K562 (cell line): Measurements from ENCODE around the gene CABP7. TPM values are rescaled to one million over a fixed set of nuclear protein-coding genes. Genes with fewer than 3 reads are reported as not detected.

Experiments used
- ATAC-seq: fragments of 200-7000 bp; cut with Tn5 transposase; 3 replicates; pipeline ENCODE4 v1.9.1; 2020; ENCODE audit warnings: moderate library complexity
- BruUV-seq: library from RNA; stranded (reverse); fragments of 400-500 nt; replicated peaks from 2 replicates; lab custom pipeline; 2021; lab: Mats Ljungman, UMichigan
- CTCF ChIA-PET: fragments of 300-600 bp; formaldehyde crosslinking; extraction: SDS; loops from one replicate; lab custom pipeline; 2021; ENCODE audit warnings: low intra/inter-chr PET ratio; lab: Yijun Ruan, JAX
- POLR2A ChIA-PET: fragments of 300-600, 350-650 bp; sonication (Branson Sonifier 250); formaldehyde crosslinking; extraction: SDS; loops from one replicate; lab custom pipeline; 2021; ENCODE audit warnings: antibody characterized with exemption, inconsistent platforms; lab: Yijun Ruan, JAX
- DNase-seq, 4 experiments: peaks; one replicate each; pipeline versions ENCODE4 v3.0.0 to v3.0.0-alpha.2; 2011 to 2018; ENCODE audit warnings: low spot score in 3 of 4, mixed read lengths in 3 of 4; ENCODE audit errors: extremely low read depth in 1 of 4
- FAIRE-seq: peaks from 2 replicates; lab custom pipeline; 2011; peaks lifted over from hg19 to GRCh38; lab: Jason Lieb, UNC
- H2AFZ ChIP-seq: 2 replicates; pipeline ENCODE4 v1.6.0; 2011; ENCODE audit warnings: low read depth, low read length, control low read depth, inconsistent platforms
- H3K27ac ChIP-seq: fragments of 200-600 bp; 3 replicates; pipeline ENCODE4 v1.8.0; 2011; ENCODE audit warnings: low read depth, mild to moderate bottlenecking, control low read depth, inconsistent platforms, low read length, moderate library complexity, mixed read lengths; ENCODE audit errors: extremely low read depth
- H3K27me3 ChIP-seq, 2 experiments: fragments of 300-600 bp in 1 of 2; 2 replicates in 1 of 2; 3 replicates in 1 of 2; pipeline versions ENCODE4 v1.6.0 to v1.8.0; 2011; ENCODE audit warnings: inconsistent platforms in 2 of 2, low read length in 2 of 2, mild to moderate bottlenecking in 1 of 2, mixed read lengths in 1 of 2, moderate library complexity in 1 of 2; ENCODE audit not compliant: control insufficient read depth in 2 of 2, insufficient read depth in 2 of 2
- H3K36me3 ChIP-seq: fragments of 300-600 bp; 3 replicates; pipeline ENCODE4 v1.8.0; 2011; ENCODE audit warnings: mild to moderate bottlenecking, low read length, inconsistent platforms; ENCODE audit not compliant: control insufficient read depth, insufficient read depth
- H3K4me1 ChIP-seq, 2 experiments: fragments of 200-600 bp in 1 of 2; replicated peaks in 1 of 2; 2 replicates in 1 of 2; 3 replicates in 1 of 2; pipeline versions ENCODE4 v1.5.1 to v1.8.0; 2011; ENCODE audit warnings: inconsistent platforms in 2 of 2, low read length in 2 of 2, mild to moderate bottlenecking in 1 of 2, mixed read lengths in 1 of 2, moderate library complexity in 1 of 2; ENCODE audit not compliant: control insufficient read depth in 2 of 2, insufficient read depth in 2 of 2
- H3K4me2 ChIP-seq: 2 replicates; pipeline ENCODE4 v1.6.1; 2011; ENCODE audit warnings: low read length, control low read depth, inconsistent platforms, mixed read lengths; ENCODE audit not compliant: insufficient read depth
- H3K4me3 ChIP-seq: fragments of 200-600 bp; sonication (generic), shearing (Covaris generic); 2 replicates; pipeline ENCODE4 v1.5.1; 2016; ENCODE audit warnings: control low read depth, inconsistent platforms
- H3K79me2 ChIP-seq: fragments of 200-600 bp; 3 replicates; pipeline ENCODE4 v1.8.0; 2011; ENCODE audit warnings: low read length, inconsistent platforms; ENCODE audit not compliant: control insufficient read depth, insufficient read depth
- H3K9ac ChIP-seq, 2 experiments: 2 replicates each; pipeline versions ENCODE4 v1.6.0 to v1.6.1; 2011; ENCODE audit warnings: low read depth in 2 of 2, low read length in 2 of 2, control low read depth in 1 of 2, inconsistent platforms in 1 of 2, mild to moderate bottlenecking in 1 of 2, mixed read lengths in 1 of 2; ENCODE audit not compliant: insufficient read depth in 1 of 2
- H3K9me1 ChIP-seq: one replicate; pipeline ENCODE4 v1.6.0; 2011; ENCODE audit warnings: inconsistent platforms, mild to moderate bottlenecking, low read length, moderate library complexity; ENCODE audit not compliant: control insufficient read depth, insufficient read depth
- H3K9me3 ChIP-seq: replicated peaks from 2 replicates; pipeline ENCODE4 v1.5.1; 2011; ENCODE audit warnings: low read depth, low read length, inconsistent platforms; ENCODE audit not compliant: control insufficient read depth, insufficient read depth
- H4K20me1 ChIP-seq: replicated peaks from 2 replicates; pipeline ENCODE4 v1.6.1; 2011; ENCODE audit warnings: low read length, inconsistent platforms, mixed read lengths; ENCODE audit not compliant: control insufficient read depth, insufficient read depth
- GATA2 ChIP-seq: sonication (generic); formaldehyde crosslinking; IDR thresholded peaks from 2 replicates; pipeline ENCODE4 v1.4.0; 2020; ENCODE audit warnings: mild to moderate bottlenecking, missing genetic modification reagents
- JUND ChIP-seq, 2 experiments: IDR thresholded peaks; 2 replicates in 1 of 2; 3 replicates in 1 of 2; pipeline ENCODE4 v1.6.1; 2011; ENCODE audit warnings: borderline replicate concordance in 2 of 2, low read depth in 2 of 2, low read length in 2 of 2, improper control_type of control experiment in 1 of 2, missing biosample characterization in 1 of 2, missing genetic modification characterization in 1 of 2, missing genetic modification reagents in 1 of 2
- PHF20 ChIP-seq: fragments of 450-650 bp; IDR thresholded peaks from 2 replicates; pipeline ENCODE4 v1.6.1; 2018; ENCODE audit not compliant: partially characterized antibody
- YY1 ChIP-seq, 3 experiments: IDR thresholded peaks; 2 replicates each; pipeline ENCODE4 v1.6.1; 2011; ENCODE audit warnings: low read length in 2 of 3, mild to moderate bottlenecking in 2 of 3, moderate library complexity in 2 of 3, borderline replicate concordance in 1 of 3, control low read depth in 1 of 3, low read depth in 1 of 3; ENCODE audit not compliant: insufficient read depth in 3 of 3, insufficient replicate concordance in 2 of 3, control insufficient read depth in 1 of 3, insufficient read length in 1 of 3; ENCODE audit errors: extremely low read depth in 1 of 3
- WGBS: fragments of 100-300 bp; shearing (Covaris generic); methylation state at CpG from one replicate; pipeline ENCODE4 v1.1.6; 2016; ENCODE audit warnings: low coverage, mixed read lengths; ENCODE audit not compliant: insufficient coverage; ENCODE audit errors: missing lambda C conversion rate; 5-methylcytosine and 5-hydroxymethylcytosine counted together
- in situ Hi-C: fragments of 300-500 bp; cut with MboI; formaldehyde crosslinking; loops from 4 replicates; pipeline ENCODE4 v1.15.0; 2018; ENCODE audit warnings: inconsistent platforms, mixed read lengths
- intact Hi-C: fragments of 100-400 bp; cut with micrococcal nuclease; formaldehyde crosslinking; loops from 2 replicates; pipeline ENCODE4 v1.14.2; 2022
- polyA plus RNA-seq, 8 experiments: library from polyadenylated mRNA; depleted of rRNA in 4 of 8; stranded (reverse) in 5 of 8; unstranded in 3 of 8; fragments of >200 nt; fragmentation: Nextera tagmentation in 2 of 8; fragmentation: Illumina TruSeq in 1 of 8; extraction: Ambion mirVana in 2 of 8; extraction: Trizol in 1 of 8; gene quantifications; 2 replicates each; pipeline versions ENCODE4 v1.2.1 to v1.2.3, GENCODE V29; 2011 to 2014; ENCODE audit warnings: inconsistent platforms in 1 of 8, missing spikeins in 1 of 8
- total RNA-seq, 7 experiments: library from RNA; depleted of rRNA in 6 of 7; stranded (reverse); fragments of >200 nt in 6 of 7; fragmentation: Illumina TruSeq in 2 of 7; extraction: Trizol in 2 of 7; gene quantifications; 2 replicates each; pipeline versions ENCODE4 v1.2.1 to v1.2.3, GENCODE V29; 2011 to 2021; ENCODE audit warnings: low replicate concordance in 1 of 7

Gene CABP7
- total and polyA plus RNA-seq, 9 of the 15 experiments (the other 6 are each of a cell fraction or from before 2014, with no cell fraction given), result not detected

GRCh38 chr22:29700206-29700899 is 19.4 kb upstream of the CABP7 start (continued):
- TF ChIP-seq YY1 (IDR thresholded peaks at IDR 0.05; ENCODE audit: borderline replicate concordance in 1 of 3, control insufficient read depth in 1 of 3, extremely low read depth in 1 of 3, insufficient read depth in 3 of 3, insufficient read length in 1 of 3, insufficient replicate concordance in 2 of 3, low read depth in 1 of 3, low read length in 2 of 3) (no peak), GATA2 (CRISPR knock-in tag) (no peak)

- ChIA-PET POLR2A (interaction anchor here (0.5 to 1.4 kb wide), 3 partner anchors 11 to 128 kb away, joined by 3 to 6 read pairs (median 3); no protein-coding TSS in a partner anchor), CTCF (interaction anchor here (0.9 to 2.4 kb wide), 2 partner anchors 16 to 388 kb away, joined by 3 to 16 read pairs; no protein-coding TSS in a partner anchor)
- 71% methylated on average over 8 of the region's 9 CpGs for WGBS
- Histone ChIP-seq H3K27ac (no peak overlapping the region), H3K79me2 (no peaks in the 10 kb centered on the region), H3K9ac (no peak overlapping the region; a peak in 1 of 4 replicates), H3K27me3 (no peaks in the 10 kb centered on the region), H3K36me3 (no peaks in the 10 kb centered on the region; the same call in 2 of the 3 replicates), H3K4me3 (no peak overlapping the region), H3K4me1 (peaks cover 8 to 34% of the 10 kb centered on the region in 2 experiments; a peak in 4 of 5 replicates), H2AFZ (no peak overlapping the region), H3K9me3 (no peaks in the 10 kb centered on the region), H3K9me1 (no peaks in the 10 kb centered on the region), H3K4me2 (no peak overlapping the region), H4K20me1 (no peaks in the 10 kb centered on the region)
- no peak for FAIRE-seq
- DNase-seq, result no peak
- intact Hi-C loops, result loop anchor here (5.0 kb wide), 1 partner anchor 386 kb away; no protein-coding TSS in a partner anchor
- no TSS peak for BruUV-seq
- TF ChIP-seq JUND (IDR thresholded peaks at IDR 0.05; ENCODE audit: borderline replicate concordance, low read depth, low read length) (no peak), JUND (tag; IDR thresholded peaks at IDR 0.05; ENCODE audit: borderline replicate concordance, low read depth, low read length) (no peak), PHF20 (no peak)
- ATAC-seq, result no peak
- in situ Hi-C loops, result no loop called here
Measured at GRCh38 chr22:29700900-29701154, 19.0 kb upstream of the CABP7 start.
